HG03095 (cell line): Measurements from ENCODE around the gene HORMAD2.
"Not testable (repeated sequence)": the region's sequence is repeated elsewhere in the genome, so short reads cannot be mapped to it uniquely, and the experiment has no call there.

Experiments used
- ATAC-seq: cut with Tn5 transposase; IDR thresholded peaks from one replicate; pipeline ENCODE4 v1.9.1; 2021; ENCODE audit warnings: moderate library complexity; ENCODE audit not compliant: unreplicated experiment

HORMAD2 gene

GRCh38 chr22:30056015-30056414 lies 24.2 kb upstream of the HORMAD2 start:
- no peak for ATAC-seq

GRCh38 chr22:30057375-30057774 lies 22.9 kb upstream of the HORMAD2 start:
- no peak for ATAC-seq

DNA sequence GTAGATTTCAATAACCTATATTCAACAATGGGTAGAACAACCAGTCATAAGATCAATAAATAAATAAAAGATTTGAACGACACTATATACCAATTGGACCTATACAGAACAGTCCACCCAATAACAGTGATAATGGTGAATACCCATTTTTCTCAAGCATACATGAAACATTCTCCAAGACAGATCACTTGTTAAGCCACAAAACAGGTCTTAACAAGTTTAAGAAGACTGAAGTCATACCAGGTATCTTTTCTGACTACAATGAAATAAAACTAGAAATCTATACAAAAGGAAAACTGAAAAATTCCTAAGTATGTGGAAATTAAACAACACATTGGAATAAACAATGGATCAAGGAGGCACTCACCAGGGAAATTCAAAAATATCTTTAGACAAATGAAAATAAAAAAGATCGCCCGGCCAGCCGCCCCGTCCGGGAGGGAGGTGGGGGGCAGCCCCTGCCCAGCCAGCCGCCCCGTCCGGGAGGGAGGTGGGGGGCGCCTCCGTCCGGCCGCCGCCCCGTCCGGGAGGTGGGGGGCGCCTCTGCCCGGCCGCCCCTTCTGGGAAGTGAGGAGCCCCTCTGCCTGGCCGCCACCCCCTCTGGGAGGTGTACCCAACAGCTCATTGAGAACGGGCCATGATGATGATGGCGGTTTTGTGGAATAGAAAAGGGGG lies 20.8 kb upstream of the HORMAD2 start:
- ATAC-seq = not testable (repeated sequence)

DNA sequence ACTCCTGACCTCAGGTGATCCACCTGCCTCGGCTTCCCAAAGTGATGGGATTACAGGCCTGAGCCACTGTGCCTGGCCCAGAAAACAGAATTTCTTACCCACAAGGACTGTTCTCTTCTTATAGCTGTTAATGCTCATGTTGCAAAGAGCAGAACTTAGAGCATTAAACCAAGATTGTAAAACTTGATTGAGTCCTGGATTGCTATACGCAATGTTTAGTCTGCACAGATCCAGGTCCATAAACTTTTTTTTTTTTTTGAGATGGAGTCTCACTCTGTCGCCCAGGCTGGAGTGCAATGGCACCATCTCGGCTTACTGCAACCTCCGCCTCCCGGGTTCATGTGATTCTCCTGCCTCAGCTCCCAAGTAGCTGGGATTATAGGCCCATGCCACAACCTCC lies 19.2 kb upstream of the HORMAD2 start:
- ATAC-seq = not testable (repeated sequence)

GRCh38 chr22:30062259-30062658 lies 18.0 kb upstream of the HORMAD2 start:
- ATAC-seq = no peak

DNA sequence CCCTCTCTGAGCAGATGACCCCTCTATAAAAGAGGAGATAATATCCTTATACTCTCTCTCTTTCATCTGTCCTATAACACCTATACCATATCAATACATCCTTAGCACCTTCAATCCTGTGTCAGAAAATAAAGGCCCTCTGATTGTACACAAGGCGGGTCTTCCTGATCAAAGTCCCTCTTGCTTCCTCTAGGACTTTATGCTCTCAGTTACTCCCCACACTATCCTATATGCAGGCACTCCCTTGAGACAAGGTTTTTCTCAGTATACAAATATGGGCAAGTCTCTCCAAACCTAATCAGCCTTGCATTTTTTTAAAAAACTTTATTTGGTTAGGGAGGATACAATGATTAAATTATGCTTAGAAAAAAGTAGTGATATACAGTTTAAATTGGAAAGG lies 17.3 kb upstream of the HORMAD2 start:
- no peak for ATAC-seq

DNA sequence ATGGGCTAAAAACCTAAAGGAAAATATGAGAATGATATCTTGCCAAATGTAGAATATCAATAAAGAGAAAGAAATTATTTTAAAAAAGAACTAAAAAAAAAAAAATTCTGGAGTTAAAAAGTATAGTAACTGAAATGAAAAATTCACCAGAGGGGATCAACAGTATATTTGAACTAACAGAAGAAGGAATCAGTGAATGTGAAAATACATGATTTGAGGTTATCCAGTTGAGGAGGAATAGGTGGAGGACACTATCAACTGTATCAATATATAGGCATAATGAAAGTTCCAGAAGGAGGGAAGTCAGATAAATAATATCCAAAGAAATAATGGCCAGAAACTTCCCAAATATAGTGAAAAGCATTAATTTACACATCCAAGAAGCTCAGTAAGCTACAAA lies 16.1 kb upstream of the HORMAD2 start:
- no peak for ATAC-seq

DNA sequence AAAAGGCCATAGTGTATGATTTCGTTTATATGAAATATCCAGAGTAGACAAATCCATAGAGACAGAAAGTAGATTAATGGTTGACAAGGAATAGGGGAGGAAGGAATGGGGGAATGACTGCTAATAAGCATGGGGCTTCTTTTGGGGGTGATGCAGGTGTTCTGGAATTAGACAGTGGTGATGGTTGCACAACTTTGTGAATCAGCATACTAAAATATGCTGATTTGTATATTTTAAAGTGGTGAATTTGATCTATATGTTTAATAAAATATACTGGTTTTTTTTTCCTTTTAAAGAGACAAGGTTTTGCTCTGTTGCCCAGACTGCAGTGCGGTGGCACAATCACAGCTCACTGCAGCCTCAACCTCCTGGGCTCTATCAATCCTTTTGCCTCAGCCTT lies 6.5 kb upstream of the HORMAD2 start:
- ATAC-seq = no peak

DNA sequence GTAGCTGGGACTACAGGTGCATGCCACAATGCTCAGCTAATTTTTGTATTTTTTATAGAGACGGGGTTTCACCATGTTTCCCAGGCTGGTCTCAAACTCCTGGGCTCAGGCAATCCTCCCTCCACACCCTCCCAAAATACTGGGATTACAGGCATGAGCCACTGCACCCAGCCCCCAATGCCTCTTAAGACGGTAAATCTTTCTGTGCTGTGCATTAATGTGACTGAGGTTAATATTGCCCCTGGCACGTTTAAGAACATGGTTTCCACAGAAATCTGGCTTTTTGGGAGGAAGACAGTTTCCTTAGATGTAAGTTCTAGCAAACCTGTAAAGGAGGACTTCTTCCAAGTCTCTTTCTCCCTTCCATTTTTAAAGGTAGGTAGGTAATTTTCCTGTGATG lies 6.1 kb upstream of the HORMAD2 start:
- no peak for ATAC-seq

- ATAC-seq = no peak
Observed at GRCh38 chr22:30074994-30075393, 5.3 kb upstream of the HORMAD2 start.

DNA sequence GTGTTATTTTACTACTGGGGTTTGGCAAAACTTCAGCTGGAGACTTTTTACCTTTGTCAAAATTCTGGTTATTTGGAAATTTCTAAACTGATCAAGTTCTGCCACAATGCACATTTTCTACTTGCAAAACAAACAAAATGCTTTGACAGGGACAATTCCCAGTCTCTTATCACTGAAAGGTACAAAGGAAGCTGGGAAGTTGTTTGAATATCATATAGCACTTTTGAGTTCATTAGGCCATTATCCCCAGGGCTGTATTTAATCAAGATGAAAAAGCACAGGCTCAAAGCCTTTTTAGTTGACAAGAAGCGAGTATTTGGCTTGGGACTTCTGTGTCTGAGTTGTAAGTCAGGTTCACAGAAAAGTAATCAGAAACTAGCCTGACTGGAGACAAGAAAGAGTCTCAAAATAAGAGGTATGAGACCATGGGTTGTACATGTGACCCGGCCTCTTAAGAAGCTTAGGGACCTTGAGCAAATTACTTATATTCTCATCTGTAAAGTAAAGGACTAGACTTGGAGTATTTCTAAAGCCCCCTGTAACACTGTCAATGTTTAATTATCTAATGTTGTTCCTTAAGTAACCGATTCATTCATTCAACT lies 2.9 kb upstream of the HORMAD2 start:
- ATAC-seq = no peak

GRCh38 chr22:30078320-30079311 lies 1.6 kb upstream of the HORMAD2 start:
- no peak for ATAC-seq

DNA sequence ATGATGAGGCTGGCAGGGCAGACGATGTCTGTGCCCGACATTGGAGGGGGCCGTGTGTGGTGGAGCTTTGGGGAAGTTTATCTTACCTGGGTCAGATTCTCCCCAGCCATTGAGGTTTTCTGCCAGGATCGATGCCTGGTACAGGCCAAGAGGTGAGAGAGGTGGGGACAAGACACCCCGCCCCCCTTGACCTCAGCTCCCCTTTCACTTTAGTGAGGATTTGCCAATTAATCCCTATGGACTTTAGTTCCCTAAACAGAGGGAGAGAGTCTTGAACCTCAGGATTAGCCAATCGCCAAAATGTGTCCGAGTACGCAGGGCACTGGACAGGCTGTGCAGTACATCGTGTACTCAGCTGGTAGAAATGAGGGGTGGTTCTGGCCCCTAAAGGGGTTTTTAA lies 541 bp downstream of the HORMAD2 start:
- ATAC-seq = no peak

- no peak for ATAC-seq
Observed at GRCh38 chr22:30086496-30086895, 6.2 kb downstream of the HORMAD2 start.

- ATAC-seq = not testable (repeated sequence)
Observed at GRCh38 chr22:30087037-30087436, 6.8 kb downstream of the HORMAD2 start.

- ATAC-seq = no peak
Observed at GRCh38 chr22:30087611-30088010, 7.3 kb downstream of the HORMAD2 start.

GRCh38 chr22:30088468-30088867 lies 8.2 kb downstream of the HORMAD2 start:
- no peak for ATAC-seq

DNA sequence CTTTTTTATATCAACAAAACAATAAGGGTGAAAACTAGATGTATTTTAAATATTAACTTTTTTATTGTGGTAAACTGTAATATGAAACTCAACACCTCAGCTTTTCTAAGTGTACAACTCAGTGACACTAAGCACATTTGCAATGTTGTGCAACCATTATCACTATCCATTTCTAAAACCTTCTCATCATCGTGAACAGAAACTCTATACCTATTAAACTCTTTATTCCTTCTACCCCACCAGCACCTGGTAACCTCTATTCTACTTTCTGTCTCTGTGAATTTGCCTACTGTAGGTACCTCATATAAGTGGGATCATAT lies 9.4 kb downstream of the HORMAD2 start:
- ATAC-seq = no peak

DNA sequence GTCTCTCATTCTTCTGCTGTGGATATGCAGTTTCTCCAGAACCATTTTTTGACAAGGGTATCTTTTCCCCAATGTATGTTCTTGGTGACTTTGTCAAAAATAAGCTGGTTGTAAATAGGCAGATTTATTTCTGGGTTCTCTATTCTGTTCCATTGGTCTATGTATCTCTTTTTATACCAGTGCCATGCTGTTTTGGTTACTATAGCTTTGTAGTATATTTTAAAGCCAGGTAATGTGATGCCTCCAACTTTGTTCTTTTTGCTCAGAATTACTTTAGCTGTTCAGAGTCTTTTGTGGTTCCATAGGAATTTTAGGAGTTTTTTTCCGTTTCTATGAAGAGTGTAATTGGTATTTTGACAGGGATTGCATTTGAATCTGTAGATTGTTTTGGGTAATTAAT lies 12.4 kb downstream of the HORMAD2 start:
- no peak for ATAC-seq

DNA sequence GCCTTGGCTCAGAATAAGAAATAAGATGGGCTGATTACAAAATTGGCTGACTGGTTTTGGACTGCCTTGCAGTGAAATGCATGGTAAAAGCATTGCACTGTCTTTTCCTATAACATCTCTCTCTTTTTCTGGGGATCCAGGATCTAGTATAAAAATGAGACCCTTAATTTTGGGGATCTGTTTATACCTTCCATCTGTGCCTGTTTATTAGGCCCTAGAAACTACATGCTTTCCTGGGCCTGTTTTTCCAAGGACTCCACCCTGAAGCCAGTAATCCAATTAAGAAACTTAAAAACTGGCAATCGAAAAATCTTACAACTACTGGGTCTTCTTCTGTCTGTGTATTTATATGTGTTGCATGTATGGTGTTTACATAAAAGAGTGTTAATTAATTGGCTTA lies 14.5 kb downstream of the HORMAD2 start:
- ATAC-seq = no peak

DNA sequence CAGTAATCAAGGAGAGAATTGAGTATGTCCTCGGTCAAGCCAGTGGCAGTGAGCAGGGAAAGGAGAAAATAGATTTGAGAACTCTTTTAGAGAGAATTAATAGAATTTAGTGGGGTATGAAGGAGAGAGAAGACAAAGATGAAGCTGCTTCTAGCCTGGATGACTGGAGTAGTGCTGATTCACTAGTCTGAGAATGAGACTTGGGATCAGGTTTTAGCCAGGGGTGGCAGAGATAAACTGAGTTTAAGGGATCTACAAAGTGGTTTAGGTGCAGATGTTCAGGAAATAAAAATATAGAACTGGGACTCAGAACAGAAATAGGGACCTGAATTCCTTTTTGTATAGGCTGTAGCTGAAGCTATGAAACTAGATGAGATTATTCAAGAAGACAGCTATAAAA lies 17.6 kb downstream of the HORMAD2 start:
- ATAC-seq = no peak

DNA sequence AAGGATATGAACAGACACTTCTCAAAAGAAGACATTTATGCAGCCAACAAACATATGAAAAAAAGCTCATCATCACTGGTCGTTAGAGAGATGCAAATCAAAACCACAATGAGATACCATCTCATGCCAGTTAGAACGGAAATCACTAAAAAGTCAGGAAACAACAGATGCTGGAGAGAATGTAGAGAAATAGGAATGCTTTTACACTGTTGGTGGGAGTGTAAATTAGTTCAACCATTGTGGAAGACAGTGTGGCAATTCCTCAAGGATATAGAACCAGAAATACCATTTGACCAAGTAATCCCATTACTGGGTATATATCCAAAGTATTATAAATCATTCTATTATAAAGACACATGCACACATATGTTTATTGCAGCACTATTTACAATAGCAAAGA lies 20.5 kb downstream of the HORMAD2 start:
- ATAC-seq = not testable (repeated sequence)
